ENCODE measurements around the gene ZNF407.

Gene ZNF407

GRCh38 chr18:75064513-75064905 is 466.8 kb downstream of the ZNF407 start:
- in situ Hi-C loops (cut with HindIII; ENCODE audit: low sequenced_read_pairs): no loop called here

DNA sequence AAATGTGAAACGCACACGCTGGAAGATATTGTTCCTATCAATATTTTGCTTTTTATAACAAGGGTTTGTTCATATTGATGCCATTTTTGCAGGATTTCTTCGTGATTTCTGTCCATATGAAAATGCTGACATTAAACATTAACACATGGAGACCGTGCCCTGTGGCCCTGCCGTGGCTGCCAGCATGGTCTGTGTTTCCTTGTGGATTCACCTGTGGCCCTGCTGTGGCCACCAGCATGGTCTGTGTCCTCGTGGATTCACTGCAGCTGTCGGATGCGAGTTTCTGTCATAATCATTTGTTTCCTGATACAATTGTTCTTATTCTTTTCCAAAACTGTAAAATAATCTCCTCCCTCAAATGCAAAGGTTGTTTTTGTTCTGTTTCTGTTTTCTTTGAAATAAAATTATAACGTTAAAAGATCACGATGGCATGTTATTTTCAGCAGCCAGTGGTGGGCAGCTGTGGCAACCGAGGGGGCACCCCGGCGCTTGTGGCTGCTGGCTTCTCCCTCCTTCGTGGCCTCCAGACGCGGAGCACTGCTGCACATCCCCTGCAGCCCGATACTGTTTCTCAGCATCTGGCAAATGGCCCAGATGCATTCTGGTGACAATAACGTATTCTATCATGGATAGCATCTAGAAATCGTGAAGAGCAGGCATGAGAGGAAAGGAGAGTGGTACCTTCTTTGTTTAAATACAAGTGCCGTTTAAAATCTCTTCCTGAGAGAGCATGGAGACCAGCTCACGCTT is 467.8 kb downstream of the ZNF407 start:
- in situ Hi-C loops (cut with HindIII; ENCODE audit: low sequenced_read_pairs): no loop called here

DNA sequence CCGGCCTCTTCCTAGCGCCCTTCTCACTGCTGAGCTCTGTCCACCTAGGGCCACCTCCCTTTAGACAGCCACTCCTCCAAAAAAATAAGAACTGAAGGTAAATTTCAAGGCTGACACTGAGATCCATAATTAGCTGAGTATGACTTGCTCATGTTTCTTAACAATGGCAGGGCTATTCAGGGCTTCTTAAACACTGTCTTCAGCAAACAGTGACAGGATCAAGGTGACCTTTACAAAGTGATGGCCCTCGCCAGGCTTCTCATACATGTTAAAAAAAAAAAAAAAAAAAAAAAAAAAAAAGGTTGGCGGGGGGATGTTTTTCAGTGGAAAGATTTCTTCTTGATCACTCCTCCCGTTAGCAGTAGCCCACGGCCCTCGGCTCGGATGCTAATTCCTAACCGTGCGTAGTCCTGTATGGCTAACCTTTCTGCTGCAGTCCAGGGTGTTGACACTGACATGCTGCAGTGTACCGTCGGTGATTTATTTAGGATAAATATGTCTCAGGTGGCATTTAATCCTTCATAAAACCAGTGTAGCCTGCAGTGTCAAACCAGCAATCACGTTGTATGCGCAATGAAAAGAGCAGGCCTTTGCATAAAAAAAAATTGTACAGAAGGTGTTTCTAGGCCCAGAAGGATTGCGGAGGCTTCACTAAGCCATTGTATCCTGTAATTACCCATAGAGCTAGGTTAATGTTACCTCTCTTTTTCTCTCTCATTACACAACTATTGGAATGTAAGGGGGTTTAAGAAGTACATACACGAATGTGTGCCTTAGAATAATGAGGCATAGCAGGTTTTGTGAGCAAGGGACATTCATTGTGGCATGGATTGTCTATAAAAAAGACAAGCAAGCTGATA is 468.6 kb downstream of the ZNF407 start:
- in situ Hi-C loops (cut with HindIII; ENCODE audit: low sequenced_read_pairs): no loop called here

DNA sequence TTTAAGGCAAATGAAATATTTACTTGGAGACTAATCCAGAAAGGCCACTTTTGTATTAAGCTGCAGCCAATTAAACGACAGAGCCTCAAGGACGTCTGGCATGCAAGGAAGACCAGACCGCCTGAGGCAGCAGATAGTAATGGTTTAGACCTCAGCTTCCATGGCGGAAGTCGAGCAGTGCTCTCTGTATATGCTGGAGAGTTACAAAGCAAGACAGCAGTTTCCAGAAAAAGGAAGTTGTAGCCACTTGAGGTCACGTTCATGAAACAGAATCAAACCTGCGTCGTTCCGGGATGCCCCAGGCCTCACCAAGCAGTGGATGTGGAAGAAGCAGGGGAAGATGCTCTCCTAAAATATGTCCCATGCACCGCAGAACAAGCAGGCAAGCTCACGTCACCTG is 469.3 kb downstream of the ZNF407 start:
- in situ Hi-C loops (cut with HindIII; ENCODE audit: low sequenced_read_pairs): no loop called here

- in situ Hi-C loops (cut with HindIII; ENCODE audit: low sequenced_read_pairs): no loop called here
These were observed 470.5 kb downstream of the ZNF407 start for GRCh38 chr18:75067996-75068645.

GRCh38 chr18:75068682-75069435 is 471.2 kb downstream of the ZNF407 start:
- in situ Hi-C loops (cut with HindIII; ENCODE audit: low sequenced_read_pairs): no loop called here

- in situ Hi-C loops (cut with HindIII; ENCODE audit: low sequenced_read_pairs): no loop called here
These were observed 472.6 kb downstream of the ZNF407 start for GRCh38 chr18:75070235-75070624.

DNA sequence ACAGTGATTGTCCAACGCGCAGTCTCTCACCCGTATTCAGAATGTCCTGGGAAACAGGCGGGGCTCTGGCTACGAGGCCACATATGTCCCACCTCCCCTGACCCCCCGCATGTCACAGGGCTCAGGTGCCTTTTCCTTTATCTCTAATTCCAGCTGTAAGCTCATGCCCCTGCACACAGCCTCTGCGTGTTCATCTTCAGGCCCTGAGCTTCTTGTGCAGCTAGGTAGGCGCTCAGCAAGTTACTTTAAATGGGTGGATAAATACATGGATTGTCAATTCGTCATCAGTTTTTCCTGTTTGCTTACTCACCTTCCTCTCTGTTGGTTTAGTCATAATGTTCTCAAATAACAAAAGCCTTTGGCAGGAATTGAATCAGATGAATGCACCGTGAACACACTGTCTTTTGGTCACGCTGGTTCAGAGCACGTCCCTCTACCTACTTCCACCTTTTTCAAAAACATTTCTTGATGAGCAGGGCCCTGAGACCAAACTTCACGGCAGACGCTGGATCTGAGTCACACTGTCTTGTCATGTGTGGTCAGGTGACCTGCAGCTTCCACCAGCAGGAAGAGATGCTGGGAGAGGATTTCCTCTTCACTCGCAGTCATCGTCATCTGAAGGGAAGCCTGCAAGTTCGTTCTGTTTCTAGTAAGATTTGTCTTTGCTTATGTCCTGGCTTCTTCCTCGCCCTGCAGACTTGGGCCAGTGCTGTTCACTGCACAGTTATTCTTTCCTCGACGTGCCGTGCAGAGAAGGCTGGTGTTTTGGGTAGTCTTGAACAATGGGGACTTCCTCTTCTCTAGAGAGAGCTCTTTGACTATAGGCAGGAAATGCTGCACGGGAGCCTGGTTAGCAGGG is 473.2 kb downstream of the ZNF407 start:
- in situ Hi-C loops (cut with HindIII; ENCODE audit: low sequenced_read_pairs): no loop called here

DNA sequence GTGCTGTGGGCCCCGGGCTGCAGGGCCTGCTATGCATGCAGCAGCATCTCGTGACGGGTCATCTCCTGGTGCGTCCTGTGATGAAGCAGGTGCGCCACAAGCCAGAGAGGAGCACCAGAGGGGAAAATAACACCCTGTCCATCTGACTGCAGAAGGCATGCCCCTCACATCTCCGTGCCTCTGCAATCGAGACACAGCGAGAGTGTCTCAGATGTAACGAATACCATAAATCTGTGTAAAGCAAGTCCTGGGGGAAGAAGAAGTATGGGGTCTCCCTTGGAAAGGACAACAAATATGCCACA is 473.8 kb downstream of the ZNF407 start:
- in situ Hi-C loops (cut with HindIII; ENCODE audit: low sequenced_read_pairs): no loop called here

DNA sequence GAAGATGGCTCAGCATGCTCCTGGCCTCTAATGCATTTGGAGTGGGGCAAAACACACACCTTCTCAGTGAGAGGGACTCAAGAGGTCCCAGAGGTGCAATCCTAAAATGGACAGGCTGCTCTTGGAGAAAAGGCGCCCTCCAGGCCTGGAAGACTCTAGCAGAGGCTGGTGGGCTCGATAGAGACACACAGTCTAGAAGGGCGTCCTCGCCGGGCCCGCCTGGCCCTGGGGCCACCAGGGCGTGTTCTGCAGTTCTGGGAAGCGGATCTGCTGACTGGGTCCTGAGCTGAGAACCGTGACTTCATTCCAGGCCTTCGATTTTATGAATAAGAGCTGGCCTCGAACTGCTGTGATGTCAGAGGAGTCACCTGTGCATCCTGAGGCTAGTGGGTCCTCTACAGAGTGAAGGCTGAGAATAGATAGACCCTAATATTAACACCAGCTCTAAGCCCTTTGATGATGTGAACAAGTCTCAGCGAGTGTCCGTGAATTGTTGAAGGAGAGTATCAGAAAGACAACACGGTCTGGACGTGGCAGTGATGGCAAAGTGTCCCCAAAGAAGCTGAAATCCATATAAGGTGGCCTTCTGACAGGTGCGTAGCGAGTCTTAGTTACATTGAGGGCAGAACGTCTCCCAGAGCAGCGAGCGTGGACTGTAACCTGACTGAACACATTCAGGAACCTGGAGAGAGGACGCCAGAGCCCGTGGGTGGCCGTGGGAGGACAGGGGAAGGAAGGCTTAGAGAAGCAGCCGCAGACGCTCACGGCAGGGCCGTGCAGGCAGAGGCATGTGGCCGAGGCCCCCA is 474.4 kb downstream of the ZNF407 start:
- in situ Hi-C loops (cut with HindIII; ENCODE audit: low sequenced_read_pairs): no loop called here

DNA sequence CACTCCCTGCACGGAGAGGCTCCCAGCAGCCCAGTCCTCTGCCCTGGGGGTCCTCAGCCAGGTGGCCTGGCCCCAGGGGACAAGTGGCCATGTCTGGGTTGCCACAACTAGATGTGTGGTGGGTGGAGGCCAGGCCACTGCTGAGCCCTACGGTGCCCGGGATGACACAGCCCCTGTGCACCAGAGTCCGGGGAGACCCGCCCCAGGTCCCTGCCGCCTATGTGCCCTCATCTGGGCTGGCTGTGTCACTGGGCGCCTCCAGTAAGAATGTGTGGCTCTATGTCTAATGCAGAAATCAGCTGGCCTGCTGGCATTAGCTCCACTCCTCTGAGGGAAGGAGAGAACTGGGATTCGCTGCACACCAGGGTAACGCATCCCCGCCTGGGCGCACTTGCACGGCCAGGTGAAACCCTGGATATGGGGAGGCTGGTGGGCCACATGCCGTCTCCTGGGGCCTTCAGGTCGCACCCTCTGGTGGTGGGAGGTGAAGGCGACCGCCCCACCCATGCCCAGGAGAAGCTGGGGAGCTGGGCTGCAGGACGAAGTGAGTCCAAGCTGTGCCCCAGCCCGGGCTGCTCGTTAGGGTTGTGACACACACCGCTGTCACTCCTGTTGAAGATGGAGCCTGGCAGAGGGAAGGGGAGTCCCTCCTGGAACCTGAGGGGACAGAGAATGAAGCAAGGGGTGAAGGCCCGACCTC is 475.2 kb downstream of the ZNF407 start:
- in situ Hi-C loops (cut with HindIII; ENCODE audit: low sequenced_read_pairs): no loop called here

DNA sequence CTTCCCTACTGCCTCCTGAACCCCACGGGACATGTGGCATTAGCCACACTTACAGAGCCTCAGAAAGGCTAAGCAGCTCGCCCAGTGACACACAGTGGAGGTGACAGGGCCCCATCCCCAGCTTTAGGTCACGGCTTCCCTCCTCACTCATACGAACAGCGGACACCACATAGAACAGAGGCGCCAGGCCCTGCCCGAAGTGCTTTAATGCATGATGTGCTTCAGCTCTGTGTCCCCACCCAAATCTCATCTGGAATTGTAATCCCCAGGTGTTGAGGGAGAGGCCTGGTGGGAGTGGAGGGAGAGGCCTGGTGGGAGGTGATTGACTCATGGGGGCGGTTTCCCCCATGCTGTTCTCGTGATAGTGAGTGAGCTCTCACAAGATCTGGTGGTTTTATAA is 476.0 kb downstream of the ZNF407 start:
- in situ Hi-C loops (cut with HindIII; ENCODE audit: low sequenced_read_pairs): no loop called here

DNA sequence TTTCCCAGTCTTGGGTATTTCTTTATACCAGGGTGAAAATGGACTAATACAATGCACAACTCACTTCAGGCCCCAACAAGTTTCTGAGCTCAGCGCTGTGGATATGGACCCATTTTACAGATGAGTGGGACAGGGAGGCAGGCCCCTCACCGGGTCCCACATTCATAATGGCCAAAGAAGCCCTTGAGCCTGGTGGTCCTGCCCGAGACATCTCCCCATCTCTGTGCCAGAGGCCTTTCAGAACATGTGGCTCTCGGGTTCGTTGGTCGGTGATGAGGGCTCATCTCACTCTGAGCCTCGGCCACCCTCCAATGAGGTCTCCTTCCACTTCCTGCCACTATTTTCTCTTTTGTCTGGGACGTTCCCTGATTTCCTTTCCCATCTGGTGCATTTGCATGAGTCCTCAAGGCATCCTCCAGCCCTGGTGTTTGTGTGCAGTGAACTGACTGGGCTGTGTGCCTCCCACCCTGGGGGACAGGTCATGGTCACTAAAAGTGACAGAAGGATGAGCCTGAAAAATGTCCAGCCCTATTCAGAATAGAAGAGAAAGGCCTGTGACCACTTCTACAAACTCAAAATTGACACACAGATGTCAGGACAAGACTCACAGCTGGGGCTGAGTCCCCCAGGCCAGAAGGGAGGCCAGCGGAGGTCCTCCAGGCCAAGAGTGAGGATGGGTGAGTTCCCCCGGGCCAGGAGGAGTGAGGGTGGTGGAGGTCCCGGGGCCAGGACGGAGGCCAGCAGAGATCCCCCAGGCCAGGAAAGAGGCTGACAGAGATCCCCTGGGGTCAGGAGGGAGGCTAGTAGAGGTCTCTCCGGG is 476.7 kb downstream of the ZNF407 start:
- in situ Hi-C loops (cut with HindIII; ENCODE audit: low sequenced_read_pairs): no loop called here

- in situ Hi-C loops (cut with HindIII; ENCODE audit: low sequenced_read_pairs): no loop called here
These were observed 477.3 kb downstream of the ZNF407 start for GRCh38 chr18:75075016-75075305.

GRCh38 chr18:75075429-75075841 is 477.8 kb downstream of the ZNF407 start:
- in situ Hi-C loops (cut with HindIII; ENCODE audit: low sequenced_read_pairs): no loop called here

DNA sequence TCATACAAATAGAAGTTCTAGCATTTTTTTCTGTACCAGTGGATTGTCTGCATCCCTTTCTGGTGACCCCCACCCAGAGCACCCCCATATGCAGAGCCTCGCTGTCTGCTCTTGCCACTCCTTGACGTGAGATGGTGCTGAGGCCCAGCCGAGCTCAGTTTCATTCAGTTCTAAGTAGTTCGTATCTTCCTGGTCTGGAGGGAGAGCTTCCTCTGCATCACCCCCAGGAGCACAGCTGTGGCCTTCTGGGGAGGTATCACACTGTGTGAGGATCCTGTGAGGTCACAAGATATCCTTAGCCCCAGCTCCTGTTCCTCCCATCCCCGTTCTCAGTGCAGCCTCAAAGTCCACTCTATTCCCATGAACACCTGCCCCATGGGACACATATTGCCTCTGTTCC is 478.6 kb downstream of the ZNF407 start:
- in situ Hi-C loops (cut with HindIII; ENCODE audit: low sequenced_read_pairs): no loop called here

GRCh38 chr18:75081486-75081885 is 483.8 kb downstream of the ZNF407 start:
- in situ Hi-C loops (cut with HindIII; ENCODE audit: low sequenced_read_pairs): no loop called here

DNA sequence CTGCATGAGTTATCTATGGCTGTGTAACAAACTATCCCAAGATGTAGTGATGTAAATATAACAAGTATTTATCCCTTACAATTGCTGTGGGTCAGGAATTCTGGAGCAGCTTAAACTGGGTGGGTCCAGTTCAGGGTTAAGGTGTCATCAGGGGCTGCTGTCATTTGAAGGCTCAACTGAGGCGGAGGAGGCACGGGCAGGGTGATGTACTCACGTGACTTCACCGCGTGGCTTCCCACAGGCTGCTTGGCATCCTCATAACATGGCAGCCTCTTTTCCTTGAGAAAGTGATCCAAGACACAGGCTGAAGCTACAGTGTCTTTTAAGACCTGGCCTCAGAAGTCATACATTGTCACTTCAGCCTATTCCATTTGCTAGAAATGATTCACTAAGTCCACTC is 485.5 kb downstream of the ZNF407 start:
- in situ Hi-C loops (cut with HindIII; ENCODE audit: low sequenced_read_pairs): no loop called here
